ENCODE measurements around the gene TMEM132A. TPM values are rescaled to one million over a fixed set of nuclear protein-coding genes. Genes with fewer than 3 reads are reported as not detected.

The TMEM132A gene
- total and polyA plus RNA-seq, 5 donors = 5.1 to 10.2 (median 6.8) TPM

DNA sequence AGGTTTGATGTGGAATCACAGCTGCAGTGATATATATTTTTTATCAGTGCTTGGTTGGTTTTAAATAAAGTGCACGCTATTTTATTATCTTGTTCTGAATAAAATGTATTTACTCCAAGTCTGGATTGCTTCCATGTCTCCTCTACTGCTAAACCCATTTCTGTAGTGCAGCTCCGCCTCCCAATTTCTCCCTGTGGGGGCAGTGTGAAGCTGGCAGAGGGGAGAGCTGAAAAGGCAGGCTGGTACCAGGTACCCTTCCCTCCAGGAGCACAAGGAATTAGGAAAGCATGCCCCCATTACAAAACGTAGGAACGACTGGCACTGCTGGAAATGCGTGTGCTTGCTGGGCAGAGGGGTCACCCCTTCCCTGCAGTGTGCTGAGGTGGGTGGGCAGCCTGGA lies 934 bp upstream of the TMEM132A start:
- H3K4me1 ChIP-seq (ENCODE audit: control insufficient read depth, insufficient read depth, low read length) = peaks cover 13% of the 10 kb centered on the region
- H3K9me3 ChIP-seq (ENCODE audit: control insufficient read depth, low read length) = no peaks in the 10 kb centered on the region
- H3K27me3 ChIP-seq (ENCODE audit: control insufficient read depth, insufficient read depth) = no peaks in the 10 kb centered on the region
- no peak overlapping the region for H3K27ac ChIP-seq (ENCODE audit: low read length)
- intact Hi-C loops (cut with DNase I) = no loop called here
- no peak for ATAC-seq
- 72% methylated on average over 5 of the region's 5 CpGs for WGBS
- H3K4me3 ChIP-seq (ENCODE audit: low read length) = no peak overlapping the region
- DNase-seq = no peak

DNA sequence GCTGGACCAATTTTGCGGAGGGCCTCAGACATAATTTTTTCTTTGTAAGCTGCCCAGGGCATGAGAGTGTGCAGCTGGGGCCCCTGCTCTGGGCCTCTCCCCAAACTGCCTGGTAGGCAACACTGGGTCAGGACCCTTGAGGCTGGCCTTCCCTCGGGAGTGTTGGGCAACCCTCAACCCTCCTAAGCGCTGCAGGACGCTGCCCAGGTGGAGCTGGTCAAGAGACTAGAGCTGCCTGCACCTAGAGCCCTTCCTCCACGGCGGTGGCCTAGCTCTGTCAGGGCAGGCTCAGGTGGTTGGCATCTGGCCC lies 505 bp upstream of the TMEM132A start:
- WGBS = 52% methylated on average over 6 of the region's 6 CpGs
- peaks cover 11% of the 10 kb centered on the region for H3K4me1 ChIP-seq (ENCODE audit: control insufficient read depth, insufficient read depth, low read length)
- intact Hi-C loops (cut with DNase I) = no loop called here
- peak in 1 of 3 donors; percentile 34 for DNase-seq
- H3K9me3 ChIP-seq (ENCODE audit: control insufficient read depth, low read length) = no peaks in the 10 kb centered on the region
- H3K4me3 ChIP-seq (ENCODE audit: low read length) = no peak overlapping the region
- ATAC-seq = peak in 1 of 2 donors; percentile 1
- H3K27ac ChIP-seq (ENCODE audit: low read length) = no peak overlapping the region
- no peaks in the 10 kb centered on the region for H3K27me3 ChIP-seq (ENCODE audit: control insufficient read depth, insufficient read depth)

- intact Hi-C loops (cut with DNase I) = no loop called here
- peak in 1 of 2 donors; percentile 6 for ATAC-seq
- H3K4me3 ChIP-seq (ENCODE audit: low read length) = peak overlapping the region; percentile 68
- no peaks in the 10 kb centered on the region for H3K9me3 ChIP-seq (ENCODE audit: control insufficient read depth, low read length)
- no peaks in the 10 kb centered on the region for H3K27me3 ChIP-seq (ENCODE audit: control insufficient read depth, insufficient read depth)
- DNase-seq = peak in 1 of 3 donors; percentile 41
- peaks cover 6% of the 10 kb centered on the region for H3K4me1 ChIP-seq (ENCODE audit: control insufficient read depth, insufficient read depth, low read length)
- WGBS = 6% methylated on average over 35 of the region's 35 CpGs
- H3K27ac ChIP-seq (ENCODE audit: low read length) = no peak overlapping the region
Observed at GRCh38 chr11:60924906-60925853, 920 bp downstream of the TMEM132A start.

DNA sequence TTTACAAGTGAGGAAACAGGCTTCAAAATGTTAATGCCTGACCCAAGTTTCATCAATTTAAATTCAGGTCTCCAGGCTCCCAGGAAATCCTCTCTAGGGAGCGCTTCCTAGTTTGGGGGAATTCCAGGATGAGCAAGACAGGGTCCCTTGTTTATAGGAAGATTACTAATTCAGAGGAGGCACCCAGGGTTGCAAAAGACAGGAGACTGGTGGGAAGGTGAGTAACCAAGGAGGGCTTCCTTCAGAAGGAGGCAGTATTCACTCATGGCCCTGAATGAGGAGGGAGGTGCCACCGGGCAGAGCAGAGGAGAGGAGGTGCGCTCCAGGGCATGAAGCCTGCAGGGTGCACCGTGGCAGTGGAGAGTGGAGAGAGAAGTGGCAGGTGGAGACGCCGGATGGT lies 1.6 kb downstream of the TMEM132A start:
- no peaks in the 10 kb centered on the region for H3K27me3 ChIP-seq (ENCODE audit: control insufficient read depth, insufficient read depth)
- no peak overlapping the region for H3K27ac ChIP-seq (ENCODE audit: low read length)
- peaks cover 6% of the 10 kb centered on the region for H3K4me1 ChIP-seq (ENCODE audit: control insufficient read depth, insufficient read depth, low read length)
- intact Hi-C loops (cut with DNase I) = no loop called here
- ATAC-seq (no peak), DNase-seq (no peak)
- no peaks in the 10 kb centered on the region for H3K9me3 ChIP-seq (ENCODE audit: control insufficient read depth, low read length)
- WGBS = 79% methylated on average over 6 of the region's 6 CpGs
- no peak overlapping the region for H3K4me3 ChIP-seq (ENCODE audit: low read length)

GRCh38 chr11:60926500-60926899 lies 2.2 kb downstream of the TMEM132A start:
- 96% methylated on average over 8 of the region's 8 CpGs for WGBS
- intact Hi-C loops (cut with DNase I) = no loop called here
- peak in 1 of 3 donors; percentile 32 for DNase-seq

GRCh38 chr11:60927061-60927592 lies 2.9 kb downstream of the TMEM132A start:
- DNase-seq (peak in 1 of 3 donors; percentile 46), ATAC-seq (no peak)
- Histone ChIP-seq H3K27ac (ENCODE audit: low read length) (no peak overlapping the region), H3K9me3 (ENCODE audit: control insufficient read depth, low read length) (no peaks in the 10 kb centered on the region), H3K4me1 (ENCODE audit: control insufficient read depth, insufficient read depth, low read length) (peaks cover 6% of the 10 kb centered on the region), H3K4me3 (ENCODE audit: low read length) (no peak overlapping the region), H3K27me3 (ENCODE audit: control insufficient read depth, insufficient read depth) (no peaks in the 10 kb centered on the region)
- intact Hi-C loops (cut with DNase I) = no loop called here
- 92% methylated on average over 8 of the region's 8 CpGs for WGBS

More at GRCh38 chr11:60926500-60926899, 2.2 kb downstream of the TMEM132A start:
- ATAC-seq = no peak
- Histone ChIP-seq H3K27ac (ENCODE audit: low read length) (no peak overlapping the region), H3K4me3 (ENCODE audit: low read length) (no peak overlapping the region), H3K4me1 (ENCODE audit: control insufficient read depth, insufficient read depth, low read length) (peaks cover 6% of the 10 kb centered on the region), H3K9me3 (ENCODE audit: control insufficient read depth, low read length) (no peaks in the 10 kb centered on the region), H3K27me3 (ENCODE audit: control insufficient read depth, insufficient read depth) (no peaks in the 10 kb centered on the region)

DNA sequence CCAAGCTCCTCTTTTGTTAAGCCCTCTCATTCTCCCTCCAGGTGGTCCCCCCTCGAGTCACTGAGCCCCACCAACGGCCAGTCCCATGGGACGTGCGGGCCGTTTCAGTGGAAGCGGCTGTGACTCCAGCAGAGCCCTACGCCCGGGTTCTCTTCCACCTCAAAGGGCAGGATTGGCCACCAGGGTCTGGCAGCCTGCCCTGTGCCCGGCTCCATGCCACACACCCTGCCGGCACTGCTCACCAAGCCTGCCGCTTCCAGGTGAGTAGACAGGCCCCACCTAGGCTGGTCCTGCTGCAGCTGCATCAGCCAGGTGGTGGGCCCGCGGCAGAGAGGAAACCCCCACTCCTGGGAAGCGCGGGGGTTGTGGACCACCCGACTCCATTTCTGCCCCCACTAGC lies 3.3 kb downstream of the TMEM132A start:
- intact Hi-C loops (cut with DNase I) = no loop called here
- no peak for ATAC-seq
- Histone ChIP-seq H3K4me3 (ENCODE audit: low read length) (no peak overlapping the region), H3K27me3 (ENCODE audit: control insufficient read depth, insufficient read depth) (no peaks in the 10 kb centered on the region), H3K4me1 (ENCODE audit: control insufficient read depth, insufficient read depth, low read length) (peaks cover 6% of the 10 kb centered on the region), H3K27ac (ENCODE audit: low read length) (no peak overlapping the region), H3K9me3 (ENCODE audit: control insufficient read depth, low read length) (no peaks in the 10 kb centered on the region)
- 87% methylated on average over 16 of the region's 16 CpGs for WGBS
- peak in 1 of 3 donors; percentile 32 for DNase-seq

DNA sequence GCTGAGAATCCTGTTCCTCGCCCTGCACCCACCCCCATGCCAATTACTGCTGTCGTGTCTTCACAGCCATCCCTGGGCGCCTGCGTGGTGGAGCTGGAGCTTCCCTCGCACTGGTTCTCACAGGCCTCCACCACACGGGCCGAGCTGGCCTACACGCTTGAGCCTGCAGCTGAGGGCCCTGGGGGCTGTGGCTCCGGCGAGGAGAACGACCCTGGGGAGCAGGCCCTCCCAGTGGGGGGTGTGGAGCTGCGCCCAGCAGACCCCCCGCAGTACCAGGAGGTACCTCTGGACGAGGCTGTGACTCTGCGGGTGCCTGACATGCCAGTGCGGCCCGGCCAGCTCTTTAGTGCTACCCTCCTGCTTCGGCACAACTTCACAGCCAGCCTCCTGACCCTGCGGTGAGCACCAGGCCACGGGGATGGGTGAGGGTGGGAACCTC lies 4.3 kb downstream of the TMEM132A start:
- no peaks in the 10 kb centered on the region for H3K27me3 ChIP-seq (ENCODE audit: control insufficient read depth, insufficient read depth)
- H3K4me3 ChIP-seq (ENCODE audit: low read length) = no peak overlapping the region
- peaks cover 4% of the 10 kb centered on the region for H3K4me1 ChIP-seq (ENCODE audit: control insufficient read depth, insufficient read depth, low read length)
- ATAC-seq = no peak
- intact Hi-C loops (cut with DNase I) = no loop called here
- DNase-seq = peak in 1 of 3 donors; percentile 39
- no peak overlapping the region for H3K27ac ChIP-seq (ENCODE audit: low read length)
- WGBS = 94% methylated on average over 20 of the region's 20 CpGs
- no peaks in the 10 kb centered on the region for H3K9me3 ChIP-seq (ENCODE audit: control insufficient read depth, low read length)

- Histone ChIP-seq H3K4me1 (ENCODE audit: control insufficient read depth, insufficient read depth, low read length) (no peaks in the 10 kb centered on the region), H3K27me3 (ENCODE audit: control insufficient read depth, insufficient read depth) (no peaks in the 10 kb centered on the region), H3K9me3 (ENCODE audit: control insufficient read depth, low read length) (no peaks in the 10 kb centered on the region), H3K4me3 (ENCODE audit: low read length) (no peak overlapping the region), H3K27ac (ENCODE audit: low read length) (no peak overlapping the region)
- intact Hi-C loops (cut with DNase I) = no loop called here
- 82% methylated on average over 4 of the region's 4 CpGs for WGBS
- DNase-seq (no peak), ATAC-seq (no peak)
Observed at GRCh38 chr11:60929764-60930163, 5.5 kb downstream of the TMEM132A start.

- intact Hi-C loops (cut with DNase I) = no loop called here
- Histone ChIP-seq H3K4me1 (ENCODE audit: control insufficient read depth, insufficient read depth, low read length) (no peaks in the 10 kb centered on the region), H3K4me3 (ENCODE audit: low read length) (no peak overlapping the region), H3K9me3 (ENCODE audit: control insufficient read depth, low read length) (no peaks in the 10 kb centered on the region), H3K27ac (ENCODE audit: low read length) (no peak overlapping the region), H3K27me3 (ENCODE audit: control insufficient read depth, insufficient read depth) (no peaks in the 10 kb centered on the region)
- DNase-seq = peak in 1 of 3 donors; percentile 30
- 94% methylated on average over 4 of the region's 4 CpGs for WGBS
- no peak for ATAC-seq
Observed at GRCh38 chr11:60930394-60930793, 6.1 kb downstream of the TMEM132A start.

DNA sequence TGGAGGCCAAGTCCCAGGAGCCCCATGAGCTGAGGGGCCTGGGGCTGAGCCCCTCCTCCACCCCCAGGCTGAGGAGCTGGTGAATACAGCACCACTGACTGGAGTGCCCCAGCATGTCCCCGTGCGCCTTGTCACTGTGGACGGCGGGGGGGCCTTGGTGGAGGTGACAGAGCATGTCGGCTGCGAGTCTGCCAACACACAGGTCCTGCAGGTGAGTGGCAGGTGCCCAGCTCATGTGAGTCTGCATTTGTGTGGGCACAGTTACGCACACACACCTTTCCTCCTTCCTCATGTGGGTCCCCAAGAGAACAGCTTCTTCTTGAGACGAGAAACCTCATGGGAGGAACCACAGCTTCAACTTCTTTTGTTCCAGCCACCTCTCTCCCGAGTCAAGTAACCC lies 7.7 kb downstream of the TMEM132A start:
- intact Hi-C loops (cut with DNase I) = no loop called here
- Histone ChIP-seq H3K9me3 (ENCODE audit: control insufficient read depth, low read length) (no peaks in the 10 kb centered on the region), H3K27ac (ENCODE audit: low read length) (no peak overlapping the region), H3K4me1 (ENCODE audit: control insufficient read depth, insufficient read depth, low read length) (no peaks in the 10 kb centered on the region), H3K27me3 (ENCODE audit: control insufficient read depth, insufficient read depth) (no peaks in the 10 kb centered on the region), H3K4me3 (ENCODE audit: low read length) (no peak overlapping the region)
- 86% methylated on average over 9 of the region's 9 CpGs for whole genome bisulfite sequencing
- ATAC-seq = no peak
- DNase-seq = peak in 1 of 3 donors; percentile 58
